Inferior parietal cortex (tissue), 1 donor: ENCODE results near the gene ACSS3.
"Not testable (repeated sequence)": the region's sequence is repeated elsewhere in the genome, so short reads cannot be mapped to it uniquely, and the experiment has no call there.

Experiments used
- DNase-seq: peaks from one replicate; pipeline ENCODE4 v3.0.0-alpha.2; 2016; ENCODE audit errors: extremely low spot score

The ACSS3 gene

GRCh38 chr12:81077686-81078441 lies at the start of gene ACSS3:
TSS of gene ACSS3 (plus strand) at chr12:81078079. CDS start at chr12:81078121, 42 bp downstream.
- DNase-seq = no peak

- DNase-seq = no peak
Observed at GRCh38 chr12:81034926-81035325, 43.0 kb upstream of the ACSS3 start.

- no peak for DNase-seq
Observed at GRCh38 chr12:81039231-81039630, 38.6 kb upstream of the ACSS3 start.

GRCh38 chr12:81043979-81044740 lies 33.7 kb upstream of the ACSS3 start:
- DNase-seq = no peak

- not testable (repeated sequence) for DNase-seq
Observed at GRCh38 chr12:81064971-81065370, 12.9 kb upstream of the ACSS3 start.

GRCh38 chr12:81070846-81071245 lies 7.0 kb upstream of the ACSS3 start:
- no peak for DNase-seq

GRCh38 chr12:81075539-81075938 lies 2.3 kb upstream of the ACSS3 start:
- no peak for DNase-seq

- no peak for DNase-seq
Observed at GRCh38 chr12:81077329-81077685, 572 bp upstream of the ACSS3 start.

- DNase-seq = no peak
Observed at GRCh38 chr12:81078469-81079196, 754 bp downstream of the ACSS3 start.

- DNase-seq = no peak
Observed at GRCh38 chr12:81079280-81080076, 1.6 kb downstream of the ACSS3 start.

GRCh38 chr12:81080431-81080983 lies 2.6 kb downstream of the ACSS3 start:
- DNase-seq = no peak

GRCh38 chr12:81081726-81082125 lies 3.8 kb downstream of the ACSS3 start:
- DNase-seq = no peak

GRCh38 chr12:81083018-81083417 lies 5.1 kb downstream of the ACSS3 start:
- DNase-seq = no peak

GRCh38 chr12:81083906-81084513 lies 6.1 kb downstream of the ACSS3 start:
- DNase-seq = no peak

- no peak for DNase-seq
Observed at GRCh38 chr12:81084811-81085350, 7.0 kb downstream of the ACSS3 start.

- no peak for DNase-seq
Observed at GRCh38 chr12:81085832-81086231, 8.0 kb downstream of the ACSS3 start.

- DNase-seq = no peak
Observed at GRCh38 chr12:81086342-81086741, 8.5 kb downstream of the ACSS3 start.

- DNase-seq = no peak
Observed at GRCh38 chr12:81088221-81088620, 10.3 kb downstream of the ACSS3 start.

- no peak for DNase-seq
Observed at GRCh38 chr12:81089412-81089811, 11.5 kb downstream of the ACSS3 start.

GRCh38 chr12:81092053-81092452 lies 14.2 kb downstream of the ACSS3 start:
- DNase-seq = no peak
